Osteoblast (primary cell): Measurements from ENCODE around the gene PPM1F. TPM values are rescaled to one million over a fixed set of nuclear protein-coding genes. Genes with fewer than 3 reads are reported as not detected.
"Not testable (repeated sequence)": the region's sequence is repeated elsewhere in the genome, so short reads cannot be mapped to it uniquely, and the experiment has no call there.

Experiments
- DNase-seq: peaks from one replicate; pipeline ENCODE4 v3.0.0; 2011; ENCODE audit warnings: low spot score, mixed read lengths; ENCODE audit not compliant: insufficient read length; ENCODE audit errors: missing footprints
- H2AFZ ChIP-seq: 2 replicates; pipeline ENCODE4 v1.6.0; 2011; ENCODE audit warnings: mild to moderate bottlenecking, low read length
- H3K27ac ChIP-seq: 2 replicates; pipeline ENCODE4 v1.5.1; 2011; ENCODE audit warnings: mild to moderate bottlenecking, low read depth, low read length, moderate library complexity
- H3K27me3 ChIP-seq: 2 replicates; pipeline ENCODE4 v1.6.0; 2012; ENCODE audit warnings: mild to moderate bottlenecking, control low read depth, inconsistent platforms, low read length, moderate library complexity; ENCODE audit not compliant: insufficient read depth
- H3K36me3 ChIP-seq: 2 replicates; pipeline ENCODE4 v1.5.1; 2011; ENCODE audit warnings: mild to moderate bottlenecking, low read length, control low read depth, moderate library complexity; ENCODE audit not compliant: insufficient read depth
- H3K4me1 ChIP-seq: 2 replicates; pipeline ENCODE4 v1.5.1; 2011; ENCODE audit warnings: mild to moderate bottlenecking, low read length, control low read depth, moderate library complexity; ENCODE audit not compliant: insufficient read depth
- H3K4me2 ChIP-seq: 2 replicates; pipeline ENCODE4 v1.6.0; 2011; ENCODE audit warnings: mild to moderate bottlenecking, low read length; ENCODE audit not compliant: insufficient read depth
- H3K4me3 ChIP-seq: fragments of 200-600 bp; sonication (generic); 3 replicates; pipeline ENCODE4 v1.5.1; 2012; ENCODE audit warnings: mild to moderate bottlenecking, low read length, inconsistent platforms; ENCODE audit not compliant: insufficient read depth
- H3K79me2 ChIP-seq: 2 replicates; pipeline ENCODE4 v1.6.0; 2012; ENCODE audit warnings: mild to moderate bottlenecking, low read length, control low read depth, inconsistent platforms; ENCODE audit not compliant: insufficient read depth
- H3K9me3 ChIP-seq: 2 replicates; pipeline ENCODE4 v1.5.1; 2011; ENCODE audit warnings: low read depth, low read length, control low read depth
- H4K20me1 ChIP-seq: 2 replicates; pipeline ENCODE4 v1.6.0; 2012; ENCODE audit warnings: mild to moderate bottlenecking, low read length, control low read depth; ENCODE audit not compliant: insufficient read depth
- total RNA-seq: library from RNA; depleted of rRNA; stranded (reverse); fragments of >200 nt; gene quantifications from 2 replicates; pipeline ENCODE4 v1.2.3, GENCODE V29; 2012
- TF ChIP-seq, protein P1 (sequence below): IDR thresholded peaks from 2 replicates; pipeline ENCODE4 v1.5.1; 2011; ENCODE audit warnings: mild to moderate bottlenecking, low read depth, low read length, moderate library complexity; ENCODE audit errors: extremely low read depth

The PPM1F gene
- total RNA-seq, 1 donor = 22.8 TPM

DNA sequence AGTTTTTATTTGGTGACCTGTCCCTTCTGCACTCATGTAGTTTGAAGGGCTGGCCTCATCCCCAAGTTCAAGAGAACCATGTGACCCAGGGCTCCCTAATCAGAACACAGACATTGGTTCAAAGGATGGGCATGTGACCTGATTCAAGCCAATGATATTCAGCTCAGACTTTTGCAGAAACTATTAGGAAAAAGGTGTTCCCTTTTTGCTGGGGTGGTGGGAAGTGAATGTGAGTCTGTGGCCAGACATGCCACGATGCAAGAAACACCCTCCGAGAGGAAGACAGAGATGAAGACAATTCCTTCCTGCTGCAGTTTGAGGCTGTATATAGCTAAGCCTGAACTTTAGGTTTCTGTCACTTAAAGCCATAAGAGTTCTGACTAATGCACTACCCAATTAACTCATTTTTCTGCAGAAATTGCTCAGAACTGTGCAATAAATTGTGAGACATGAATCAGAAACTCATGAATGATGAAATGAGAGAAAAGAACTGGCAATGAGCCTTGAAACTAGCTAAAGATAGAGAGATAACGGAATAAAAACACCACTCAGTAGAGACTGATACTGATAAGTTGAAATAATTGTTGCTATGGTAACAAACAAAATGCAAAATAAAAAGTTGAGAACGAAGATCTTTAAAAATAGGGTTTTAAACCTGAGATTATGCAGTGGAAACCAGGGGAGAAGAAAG, 76.0 kb downstream of the PPM1F start:
- DNase-seq = peak; percentile 83
- TF ChIP-seq, protein P1, sequence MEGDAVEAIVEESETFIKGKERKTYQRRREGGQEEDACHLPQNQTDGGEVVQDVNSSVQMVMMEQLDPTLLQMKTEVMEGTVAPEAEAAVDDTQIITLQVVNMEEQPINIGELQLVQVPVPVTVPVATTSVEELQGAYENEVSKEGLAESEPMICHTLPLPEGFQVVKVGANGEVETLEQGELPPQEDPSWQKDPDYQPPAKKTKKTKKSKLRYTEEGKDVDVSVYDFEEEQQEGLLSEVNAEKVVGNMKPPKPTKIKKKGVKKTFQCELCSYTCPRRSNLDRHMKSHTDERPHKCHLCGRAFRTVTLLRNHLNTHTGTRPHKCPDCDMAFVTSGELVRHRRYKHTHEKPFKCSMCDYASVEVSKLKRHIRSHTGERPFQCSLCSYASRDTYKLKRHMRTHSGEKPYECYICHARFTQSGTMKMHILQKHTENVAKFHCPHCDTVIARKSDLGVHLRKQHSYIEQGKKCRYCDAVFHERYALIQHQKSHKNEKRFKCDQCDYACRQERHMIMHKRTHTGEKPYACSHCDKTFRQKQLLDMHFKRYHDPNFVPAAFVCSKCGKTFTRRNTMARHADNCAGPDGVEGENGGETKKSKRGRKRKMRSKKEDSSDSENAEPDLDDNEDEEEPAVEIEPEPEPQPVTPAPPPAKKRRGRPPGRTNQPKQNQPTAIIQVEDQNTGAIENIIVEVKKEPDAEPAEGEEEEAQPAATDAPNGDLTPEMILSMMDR = no peak
- no peak overlapping the region for H3K4me2 ChIP-seq
- no peaks in the 10 kb centered on the region for H4K20me1 ChIP-seq
- H3K4me3 ChIP-seq = no peak overlapping the region
- no peaks in the 10 kb centered on the region for H3K36me3 ChIP-seq
- no peaks in the 10 kb centered on the region for H3K27me3 ChIP-seq
- H3K79me2 ChIP-seq = no peaks in the 10 kb centered on the region
- H3K4me1 ChIP-seq = peaks cover 7% of the 10 kb centered on the region
- H2AFZ ChIP-seq = no peak overlapping the region
- peak overlapping the region; percentile 49 for H3K27ac ChIP-seq
- H3K9me3 ChIP-seq = no peaks in the 10 kb centered on the region

DNA sequence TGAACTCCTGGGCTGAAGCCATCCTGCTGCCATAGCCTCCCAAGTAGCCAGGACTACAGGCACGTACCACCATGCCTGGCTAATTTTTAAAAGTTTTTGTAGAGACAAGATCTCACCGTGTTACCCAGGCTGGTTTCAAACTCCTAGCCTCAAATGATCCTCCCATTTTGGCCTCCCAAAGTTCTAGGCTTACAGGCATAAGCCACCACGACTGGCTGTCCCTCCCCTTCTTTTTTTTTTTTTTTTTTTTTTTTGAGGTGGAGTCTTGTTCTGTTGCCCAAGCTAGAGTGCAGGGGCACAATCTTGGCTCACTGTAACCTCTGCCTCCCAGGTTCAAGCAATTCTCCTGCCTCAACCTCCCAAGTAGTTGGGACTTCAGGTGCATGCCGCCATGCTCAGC, 77.7 kb downstream of the PPM1F start:
- not testable (repeated sequence) for H3K9me3 ChIP-seq, H3K4me3 ChIP-seq, H3K4me2 ChIP-seq, H3K4me1 ChIP-seq, H3K27ac ChIP-seq, H4K20me1 ChIP-seq, H3K79me2 ChIP-seq, H3K36me3 ChIP-seq, DNase-seq, H3K27me3 ChIP-seq, H2AFZ ChIP-seq

DNA sequence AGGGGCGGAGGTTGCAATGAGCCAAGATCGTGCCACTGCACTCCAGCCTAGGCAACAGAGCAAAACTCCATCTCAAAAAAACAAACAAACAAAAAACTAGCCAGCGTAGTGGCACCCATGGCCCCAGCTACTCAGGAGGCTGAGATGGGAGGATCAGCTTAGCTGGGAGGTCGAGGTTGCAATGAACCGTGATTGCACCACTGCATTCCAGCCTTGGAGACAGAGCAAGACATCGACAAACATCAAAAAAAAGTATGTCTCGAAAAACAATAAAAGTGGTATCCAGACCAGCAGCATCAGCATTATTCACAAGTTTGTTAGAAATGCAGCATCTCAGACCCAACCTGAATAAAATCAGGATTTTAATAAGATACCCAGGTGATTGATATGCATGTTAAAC, 79.0 kb downstream of the PPM1F start:
- Histone ChIP-seq H3K4me2 (no peak overlapping the region), H4K20me1 (no peaks in the 10 kb centered on the region), H3K4me1 (peaks cover 7% of the 10 kb centered on the region), H3K27me3 (no peaks in the 10 kb centered on the region), H2AFZ (no peak overlapping the region), H3K27ac (no peak overlapping the region), H3K9me3 (no peaks in the 10 kb centered on the region), H3K4me3 (no peak overlapping the region), H3K36me3 (no peaks in the 10 kb centered on the region), H3K79me2 (no peaks in the 10 kb centered on the region)
- no peak for DNase-seq
- TF ChIP-seq, protein P1 = no peak

- H3K9me3 ChIP-seq, DNase-seq: not testable (repeated sequence)
Measured at GRCh38 chr22:21872741-21873140, 79.9 kb downstream of the PPM1F start.

More at GRCh38 chr22:21872741-21873140, 79.9 kb downstream of the PPM1F start:
- H3K36me3 ChIP-seq, H3K4me2 ChIP-seq, H3K27me3 ChIP-seq, H3K79me2 ChIP-seq, H3K4me3 ChIP-seq, H2AFZ ChIP-seq, H4K20me1 ChIP-seq, H3K27ac ChIP-seq: not testable (repeated sequence)
- H3K4me1 ChIP-seq = peaks cover 12% of the 10 kb centered on the region

Other genes with a start within 250 kb of the PPM1F start
- 1.8 and 2.2 TPM in 2 replicates for gene YPEL1, start 217.1 kb downstream of the PPM1F start, total RNA-seq
- 46.3 and 61.6 TPM in 2 replicates for gene MAPK1, start 85.2 kb downstream of the PPM1F start, total RNA-seq
- 27.9 and 33.6 TPM in 2 replicates for gene TOP3B, start 29.9 kb upstream of the PPM1F start, total RNA-seq